ENCODE results near the gene KPNA6.

Gene KPNA6

GRCh38 chr1:32187850-32188249, 80.0 kb downstream of the KPNA6 start:
- no peak for DNase-seq (ENCODE audit: low read depth in 2 of 2)

DNA sequence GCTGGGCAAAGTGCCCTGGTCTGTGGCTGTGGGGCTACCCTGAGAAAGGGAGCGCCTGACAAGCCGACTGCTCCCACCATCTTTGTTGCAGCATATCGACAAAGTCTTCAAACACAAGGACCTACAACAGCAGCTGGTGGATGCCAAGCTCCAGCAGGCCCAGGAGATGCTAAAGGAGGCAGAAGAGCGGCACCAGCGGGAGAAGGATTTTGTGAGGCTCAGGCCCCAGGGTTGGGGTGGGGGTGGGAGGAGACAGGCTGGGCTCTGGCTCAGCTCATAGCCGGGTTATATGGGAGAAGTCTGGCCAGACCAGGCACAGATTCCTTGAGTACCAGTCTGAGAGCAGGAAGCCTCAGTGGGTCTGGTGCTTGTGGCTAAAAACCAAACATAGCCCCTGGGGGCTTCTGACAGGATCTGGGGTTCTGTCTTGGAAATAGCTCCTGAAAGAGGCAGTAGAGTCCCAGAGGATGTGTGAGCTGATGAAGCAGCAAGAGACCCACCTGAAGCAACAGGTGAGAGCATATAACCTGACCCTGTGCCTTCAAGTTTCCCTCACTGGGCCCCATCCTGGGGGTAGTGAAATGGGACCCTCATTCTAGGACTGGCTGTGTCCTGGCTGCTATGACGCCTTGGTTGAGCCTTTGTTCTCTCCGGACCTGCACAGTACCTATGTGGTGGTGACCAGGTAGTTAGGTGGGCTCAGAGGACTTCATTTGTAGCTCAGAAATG, 84.5 kb downstream of the KPNA6 start:
- no peak for DNase-seq (ENCODE audit: low read depth in 2 of 2)

DNA sequence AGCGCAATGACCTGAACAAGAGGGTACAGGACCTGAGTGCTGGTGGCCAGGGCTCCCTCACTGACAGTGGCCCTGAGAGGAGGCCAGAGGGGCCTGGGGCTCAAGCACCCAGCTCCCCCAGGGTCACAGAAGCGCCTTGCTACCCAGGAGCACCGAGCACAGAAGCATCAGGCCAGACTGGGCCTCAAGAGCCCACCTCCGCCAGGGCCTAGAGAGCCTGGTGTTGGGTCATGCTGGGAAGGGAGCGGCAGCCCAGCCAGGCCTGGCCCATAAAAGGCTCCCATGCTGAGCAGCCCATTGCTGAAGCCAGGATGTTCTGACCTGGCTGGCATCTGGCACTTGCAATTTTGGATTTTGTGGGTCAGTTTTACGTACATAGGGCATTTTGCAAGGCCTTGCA, 87.1 kb downstream of the KPNA6 start:
- no peak for DNase-seq (ENCODE audit: low read depth in 2 of 2)

DNA sequence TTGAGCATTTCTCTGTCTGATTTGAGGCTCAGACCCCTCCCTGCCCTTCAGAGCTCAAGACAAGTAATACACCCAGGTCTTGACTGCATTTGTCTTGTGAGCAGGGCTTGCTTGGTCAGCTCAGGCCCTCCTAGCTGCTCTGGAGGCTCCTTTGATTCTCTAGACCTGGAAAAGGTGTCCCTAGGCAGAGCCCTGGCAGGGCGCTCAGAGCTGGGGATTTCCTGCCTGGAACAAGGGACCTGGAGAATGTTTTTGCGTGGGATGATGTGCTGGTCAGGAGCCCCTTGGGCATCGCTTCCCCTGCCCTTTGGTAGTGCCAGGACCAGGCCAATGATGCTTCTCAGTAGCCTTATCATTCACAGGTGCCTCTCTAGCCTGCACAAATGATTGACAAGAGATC, 87.7 kb downstream of the KPNA6 start:
- DNase-seq (ENCODE audit: low read depth in 2 of 2): no peak

DNA sequence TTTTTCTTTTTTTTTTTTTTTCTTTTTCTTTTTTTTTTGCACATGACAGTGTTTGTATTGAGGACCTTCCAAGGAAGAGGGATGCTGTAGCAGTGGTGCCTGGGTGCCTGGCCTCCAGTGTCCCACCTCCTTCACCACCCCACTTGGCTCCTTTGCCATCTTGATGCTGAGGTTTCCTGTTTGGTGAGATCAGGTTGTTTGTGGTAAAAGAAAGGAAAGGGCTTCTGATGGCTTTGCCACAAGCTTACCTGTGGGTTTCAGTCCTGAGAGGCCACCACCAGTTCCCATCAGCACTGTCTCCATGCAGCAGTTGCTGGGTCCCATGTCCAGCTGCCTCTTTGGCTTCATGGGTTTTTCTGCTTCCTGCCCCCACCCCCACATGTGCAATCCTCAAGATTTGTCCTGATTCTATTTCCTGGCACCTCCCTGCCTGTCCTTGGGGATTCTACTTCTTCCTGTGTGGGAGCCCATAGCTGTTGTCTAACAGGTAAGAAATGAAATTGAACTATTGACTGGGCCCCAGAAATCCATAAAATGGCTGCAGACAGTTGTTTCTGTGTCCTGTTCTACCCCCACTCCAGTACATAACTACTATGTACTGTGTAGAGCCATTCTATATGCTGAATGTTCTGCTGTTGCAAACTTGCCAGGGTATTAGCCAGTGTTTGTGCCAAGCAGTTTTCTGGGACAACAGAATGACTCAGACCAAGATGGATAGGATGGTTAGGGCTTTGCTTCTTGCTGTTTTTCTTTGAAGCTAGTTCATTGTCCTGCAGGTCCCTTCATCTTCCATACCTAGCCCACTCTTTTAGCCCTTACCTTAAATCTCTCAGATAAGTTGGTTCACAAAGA, 88.3 kb downstream of the KPNA6 start:
- DNase-seq (ENCODE audit: low read depth in 2 of 2): no peak

GRCh38 chr1:32197074-32197473, 89.2 kb downstream of the KPNA6 start:
- no peak for DNase-seq (ENCODE audit: low read depth in 2 of 2)

DNA sequence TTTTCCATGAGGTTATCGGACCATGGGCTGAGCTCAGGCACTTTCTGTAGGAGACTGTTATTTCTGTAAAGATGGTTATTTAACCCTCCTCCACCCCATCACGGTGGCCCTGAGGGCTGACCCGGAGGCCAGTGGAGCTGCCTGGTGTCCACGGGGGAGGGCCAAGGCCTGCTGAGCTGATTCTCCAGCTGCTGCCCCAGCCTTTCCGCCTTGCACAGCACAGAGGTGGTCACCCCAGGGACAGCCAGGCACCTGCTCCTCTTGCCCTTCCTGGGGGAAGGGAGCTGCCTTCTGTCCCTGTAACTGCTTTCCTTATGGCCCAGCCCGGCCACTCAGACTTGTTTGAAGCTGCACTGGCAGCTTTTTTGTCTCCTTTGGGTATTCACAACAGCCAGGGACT, 90.0 kb downstream of the KPNA6 start:
- no peak for DNase-seq (ENCODE audit: low read depth in 2 of 2)

- no peak for DNase-seq (ENCODE audit: low read depth in 2 of 2)
These were observed 90.6 kb downstream of the KPNA6 start for GRCh38 chr1:32198237-32199042.

GRCh38 chr1:32199043-32199716, 91.3 kb downstream of the KPNA6 start:
- no peak for DNase-seq (ENCODE audit: low read depth in 2 of 2)

GRCh38 chr1:32199717-32200072, 91.8 kb downstream of the KPNA6 start:
- no peak for DNase-seq (ENCODE audit: low read depth in 2 of 2)

DNA sequence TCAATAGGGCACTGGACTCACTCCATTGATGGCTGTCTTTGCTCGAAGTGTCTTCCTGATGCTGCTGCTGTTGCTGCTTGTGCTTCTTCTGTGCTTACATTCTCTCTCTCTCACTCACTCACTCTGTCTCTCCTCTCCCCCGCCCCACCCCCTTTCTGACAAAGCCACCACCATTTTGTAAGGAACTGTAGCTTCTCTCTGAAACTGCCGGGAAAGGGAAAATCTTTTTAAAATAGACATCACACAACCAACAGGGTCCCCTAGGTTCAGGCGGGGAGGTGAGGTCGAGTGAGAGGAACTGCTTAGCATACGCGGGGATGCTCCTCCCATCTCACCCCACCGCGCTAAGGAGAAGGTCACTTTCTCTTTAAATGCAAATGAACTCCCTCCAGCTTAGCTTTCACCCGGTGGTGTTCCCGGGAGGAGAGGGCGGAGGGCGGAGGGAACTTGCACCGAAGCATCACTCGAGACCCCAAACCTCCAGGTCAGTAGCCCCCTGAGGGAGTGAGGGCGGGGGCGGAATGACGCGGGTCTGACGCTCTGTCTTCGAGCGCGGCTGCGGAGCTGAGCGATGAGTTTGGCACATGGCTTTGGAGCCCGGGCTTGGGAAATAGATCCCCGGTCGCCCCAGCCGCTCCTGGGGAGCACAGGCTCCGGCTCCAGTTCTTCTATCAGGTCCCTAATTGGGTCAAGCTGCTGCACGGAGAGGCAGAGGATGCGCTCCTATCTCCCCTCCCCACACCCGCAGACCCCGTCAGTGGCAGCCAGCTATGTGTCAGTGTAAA, 92.6 kb downstream of the KPNA6 start, which contains the start of gene CCDC28B:
TSS of gene CCDC28B (plus strand) at position 370 of the 785 bp plus-strand sequence. CDS start 1,341 bp downstream, outside the sequence.
- peak in 1 of 2 donors; percentile 24 for DNase-seq (ENCODE audit: low read depth in 2 of 2)

GRCh38 chr1:32201011-32201855, 93.4 kb downstream of the KPNA6 start:
- peak; percentile 52 to 58 for DNase-seq (ENCODE audit: low read depth in 2 of 2)

- no peak for DNase-seq (ENCODE audit: low read depth in 2 of 2)
These were observed 97.1 kb downstream of the KPNA6 start for GRCh38 chr1:32204943-32205361.

DNA sequence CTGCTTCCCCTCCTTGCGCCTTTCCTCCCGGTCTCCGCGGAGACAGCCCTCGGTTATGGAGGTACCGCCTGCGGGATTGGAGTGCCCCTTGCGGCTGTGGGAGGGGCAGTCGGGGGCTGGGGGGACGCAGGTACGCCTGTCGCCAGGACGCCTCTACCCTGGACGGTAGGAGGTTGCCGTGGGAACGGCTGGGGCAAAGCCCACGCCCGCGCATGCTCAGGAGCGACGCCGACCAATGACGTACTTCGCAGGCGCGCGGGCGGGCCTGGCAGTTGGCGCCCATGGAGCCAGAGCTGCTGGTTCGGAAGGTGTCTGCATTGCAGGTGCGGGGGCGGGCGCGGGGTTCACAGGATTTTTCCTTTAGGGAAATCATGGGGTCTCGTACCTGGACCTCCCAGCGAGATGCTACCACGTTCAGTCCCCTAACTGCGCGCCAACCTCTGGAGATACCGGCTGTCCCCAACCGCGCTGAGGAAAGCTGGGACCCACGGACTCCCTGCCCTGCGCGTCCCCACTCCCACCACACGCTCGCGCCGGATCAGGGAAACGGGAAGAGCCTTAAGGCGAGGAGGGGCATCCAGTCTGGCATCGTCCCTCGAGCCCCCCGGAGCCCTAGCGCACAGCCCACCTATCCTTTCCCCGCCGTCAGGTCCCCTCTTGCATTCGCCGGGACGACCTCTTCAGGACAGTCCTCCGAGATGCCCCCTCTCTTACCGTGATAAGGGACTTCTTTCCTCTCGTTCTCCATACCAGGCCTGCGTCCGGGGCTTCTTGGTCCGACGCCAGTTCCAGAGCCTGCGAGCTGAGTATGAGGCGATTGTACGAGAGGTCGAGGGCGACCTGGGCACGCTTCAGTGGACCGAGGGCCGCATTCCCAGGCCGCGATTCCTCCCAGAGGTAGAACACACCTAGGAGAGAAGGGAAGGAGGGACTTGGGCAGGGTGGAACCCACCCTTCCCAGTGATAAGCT, 97.8 kb downstream of the KPNA6 start, which contains the start of gene IQCC:
TSS of gene IQCC (plus strand) at position 271 of the 970 bp plus-strand sequence. CDS start at position 282, 11 bp downstream.
- peak; percentile 65 to 72 for DNase-seq (ENCODE audit: low read depth in 2 of 2)

GRCh38 chr1:32208469-32208868, 100.6 kb downstream of the KPNA6 start:
- DNase-seq (ENCODE audit: low read depth in 2 of 2): no peak

DNA sequence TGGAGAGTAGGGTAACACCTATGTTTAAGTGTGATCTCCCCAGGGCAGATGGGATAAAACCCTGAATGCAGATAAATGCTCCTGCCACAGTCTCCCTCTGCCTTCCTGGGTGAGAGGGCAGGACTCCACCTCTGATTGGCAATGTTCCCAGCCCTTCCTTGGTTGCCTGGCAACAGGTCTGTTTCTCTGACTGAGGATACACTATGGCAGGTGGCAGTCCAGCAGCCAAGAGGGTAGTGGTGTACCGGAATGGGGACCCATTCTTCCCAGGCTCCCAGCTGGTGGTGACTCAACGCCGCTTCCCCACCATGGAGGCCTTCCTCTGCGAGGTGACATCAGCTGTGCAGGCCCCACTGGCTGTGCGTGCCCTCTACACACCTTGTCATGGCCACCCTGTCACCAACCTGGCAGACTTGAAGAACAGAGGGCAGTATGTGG, 101.1 kb downstream of the KPNA6 start, which contains the start of gene DCDC2B:
TSS of gene DCDC2B (plus strand) at position 199 of the 438 bp plus-strand sequence. CDS start at position 204, 5 bp downstream.
- no peak for DNase-seq (ENCODE audit: low read depth in 2 of 2)

GRCh38 chr1:32215629-32216480, 108.0 kb downstream of the KPNA6 start:
- DNase-seq (ENCODE audit: low read depth in 2 of 2): no peak
